ENCODE measurements around the gene ILF3.

Gene ILF3

GRCh38 chr19:10679743-10680142 lies 25.6 kb downstream of the ILF3 start:
- DNase-seq: no peak

DNA sequence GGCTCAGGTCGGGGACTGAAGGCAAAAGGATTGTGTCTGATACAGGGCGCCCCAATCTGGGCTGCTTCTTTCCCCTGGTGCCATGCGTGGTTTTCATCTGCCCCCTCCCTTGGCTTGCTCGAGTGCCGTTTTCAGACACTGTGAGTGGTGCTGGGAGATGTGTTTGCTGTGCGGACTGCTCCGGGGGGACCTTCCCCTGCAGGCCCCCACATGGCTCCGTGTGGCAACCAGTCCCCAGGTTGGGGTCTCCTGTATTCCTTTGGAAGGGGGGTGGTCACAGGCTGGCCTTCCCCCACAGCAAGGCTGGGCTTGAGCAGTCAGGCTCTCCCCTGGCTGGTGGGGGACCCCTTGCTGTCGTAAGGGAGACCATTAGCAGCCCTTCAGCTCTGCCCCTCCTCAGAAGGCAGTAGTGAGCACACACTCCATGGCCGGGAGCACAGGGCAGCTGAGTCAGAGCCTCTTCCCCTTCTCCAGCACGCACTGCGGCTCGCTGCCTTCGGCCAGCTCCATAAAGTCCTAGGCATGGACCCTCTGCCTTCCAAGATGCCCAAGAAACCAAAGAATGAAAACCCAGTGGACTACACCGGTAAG lies 26.5 kb downstream of the ILF3 start:
- no peak for DNase-seq

GRCh38 chr19:10681658-10682057 lies 27.5 kb downstream of the ILF3 start:
- no peak for DNase-seq

DNA sequence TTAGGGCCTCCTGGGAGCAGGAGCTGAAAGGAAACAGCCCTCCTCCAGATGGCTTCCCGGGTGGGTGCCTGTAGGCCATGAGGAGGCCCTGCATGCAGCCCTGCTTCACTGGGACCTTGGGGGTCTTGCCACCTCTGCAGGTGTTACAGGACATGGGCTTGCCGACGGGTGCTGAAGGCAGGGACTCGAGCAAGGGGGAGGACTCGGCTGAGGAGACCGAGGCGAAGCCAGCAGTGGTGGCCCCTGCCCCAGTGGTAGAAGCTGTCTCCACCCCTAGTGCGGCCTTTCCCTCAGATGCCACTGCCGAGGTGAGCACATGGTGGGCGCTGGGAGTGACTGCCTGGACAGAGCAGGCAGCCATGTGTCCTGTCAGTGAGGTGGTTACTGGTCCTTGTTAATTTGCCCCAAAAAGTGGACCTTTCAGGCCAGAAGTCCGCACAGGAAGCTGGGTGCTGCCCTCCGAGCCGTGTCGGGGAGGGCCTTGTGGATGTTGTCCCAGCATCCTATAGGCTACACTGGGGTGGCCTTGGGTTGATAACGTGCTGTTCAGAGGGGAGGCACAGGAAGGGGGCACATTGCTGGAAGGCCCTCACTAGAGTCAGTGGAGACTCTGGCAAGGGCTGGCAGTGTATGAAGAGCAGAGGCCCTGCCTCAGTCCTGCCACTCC lies 28.4 kb downstream of the ILF3 start:
- no peak for DNase-seq

DNA sequence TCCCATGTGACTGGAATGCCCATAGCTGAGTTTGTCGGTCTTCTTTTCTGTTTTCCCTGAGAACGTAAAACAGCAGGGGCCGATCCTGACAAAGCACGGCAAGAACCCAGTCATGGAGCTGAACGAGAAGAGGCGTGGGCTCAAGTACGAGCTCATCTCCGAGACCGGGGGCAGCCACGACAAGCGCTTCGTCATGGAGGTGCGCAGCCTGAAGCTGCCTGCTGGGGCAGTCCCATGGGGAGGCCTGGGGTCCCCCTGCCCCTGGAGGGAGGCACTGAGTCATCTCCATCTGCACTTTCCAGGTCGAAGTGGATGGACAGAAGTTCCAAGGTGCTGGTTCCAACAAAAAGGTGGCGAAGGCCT lies 28.9 kb downstream of the ILF3 start:
- no peak for DNase-seq

GRCh38 chr19:10683582-10683981 lies 29.4 kb downstream of the ILF3 start:
- no peak for DNase-seq

- no peak for DNase-seq
Observed at GRCh38 chr19:10685210-10685609, 31.1 kb downstream of the ILF3 start.

- DNase-seq: no peak
Observed at GRCh38 chr19:10686193-10686592, 32.0 kb downstream of the ILF3 start.

DNA sequence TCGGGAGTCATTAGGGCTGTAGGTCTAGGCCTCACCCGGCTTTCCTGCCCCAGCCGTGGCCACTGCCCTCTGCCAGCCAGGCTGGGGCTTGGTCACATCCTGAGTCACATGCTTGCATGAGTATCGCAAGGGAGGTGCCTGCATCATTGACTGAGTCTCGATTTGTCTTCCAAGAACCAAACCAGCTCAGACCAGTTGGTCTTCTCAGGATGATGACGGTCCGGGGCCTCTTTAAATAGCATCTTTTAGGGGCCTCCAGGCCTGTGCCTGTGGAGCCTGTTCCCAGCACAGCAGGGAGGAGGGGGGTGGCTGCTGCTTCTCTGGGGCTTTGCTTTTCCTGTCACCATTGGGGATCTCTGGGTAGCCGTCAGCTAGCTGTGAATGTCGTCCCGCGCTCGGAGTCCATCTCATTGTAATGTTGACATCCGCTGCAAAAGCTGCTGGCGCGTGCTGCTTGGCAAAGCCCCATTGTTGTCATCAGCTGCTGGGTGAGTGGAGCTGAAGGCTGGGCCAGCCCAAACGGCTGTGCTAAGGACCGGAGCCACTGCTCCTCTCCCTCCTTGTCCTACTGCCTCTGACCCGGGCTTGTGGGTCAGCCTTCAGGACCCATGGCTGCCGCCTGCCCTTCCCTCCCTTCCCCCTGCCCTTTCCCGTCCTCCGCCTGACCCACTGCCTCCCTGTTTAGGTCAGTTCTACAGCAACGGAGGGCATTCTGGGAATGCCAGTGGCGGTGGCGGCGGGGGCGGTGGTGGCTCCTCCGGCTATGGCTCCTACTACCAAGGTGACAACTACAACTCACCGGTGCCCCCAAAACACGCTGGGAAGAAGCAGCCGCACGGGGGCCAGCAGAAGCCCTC lies 32.7 kb downstream of the ILF3 start:
- no peak for DNase-seq

- no peak for DNase-seq
Observed at GRCh38 chr19:10687518-10688288, 33.6 kb downstream of the ILF3 start.

GRCh38 chr19:10688545-10689280 lies 34.6 kb downstream of the ILF3 start:
- DNase-seq: no peak

DNA sequence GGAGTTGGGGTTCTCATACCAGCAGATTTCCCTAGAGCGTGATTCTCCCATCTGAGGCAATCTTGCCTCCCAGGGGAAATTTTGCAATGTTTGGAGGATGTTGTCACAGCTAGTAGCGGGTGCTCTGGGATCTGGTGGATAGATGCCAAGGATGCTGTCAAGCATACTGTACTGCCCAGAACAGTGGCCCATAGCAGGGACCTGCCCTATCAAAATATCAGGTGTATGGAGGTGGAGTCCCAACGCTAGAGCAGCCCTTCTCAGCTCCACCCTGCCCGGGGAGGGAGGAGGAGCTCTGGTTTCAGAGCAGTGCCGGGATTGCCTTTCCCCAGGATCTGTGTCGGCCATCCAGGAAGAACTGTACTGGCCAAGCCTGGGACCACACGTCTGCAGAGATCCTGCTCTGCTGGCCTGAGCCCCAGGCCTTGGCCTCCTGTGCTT lies 36.2 kb downstream of the ILF3 start:
- DNase-seq: no peak

DNA sequence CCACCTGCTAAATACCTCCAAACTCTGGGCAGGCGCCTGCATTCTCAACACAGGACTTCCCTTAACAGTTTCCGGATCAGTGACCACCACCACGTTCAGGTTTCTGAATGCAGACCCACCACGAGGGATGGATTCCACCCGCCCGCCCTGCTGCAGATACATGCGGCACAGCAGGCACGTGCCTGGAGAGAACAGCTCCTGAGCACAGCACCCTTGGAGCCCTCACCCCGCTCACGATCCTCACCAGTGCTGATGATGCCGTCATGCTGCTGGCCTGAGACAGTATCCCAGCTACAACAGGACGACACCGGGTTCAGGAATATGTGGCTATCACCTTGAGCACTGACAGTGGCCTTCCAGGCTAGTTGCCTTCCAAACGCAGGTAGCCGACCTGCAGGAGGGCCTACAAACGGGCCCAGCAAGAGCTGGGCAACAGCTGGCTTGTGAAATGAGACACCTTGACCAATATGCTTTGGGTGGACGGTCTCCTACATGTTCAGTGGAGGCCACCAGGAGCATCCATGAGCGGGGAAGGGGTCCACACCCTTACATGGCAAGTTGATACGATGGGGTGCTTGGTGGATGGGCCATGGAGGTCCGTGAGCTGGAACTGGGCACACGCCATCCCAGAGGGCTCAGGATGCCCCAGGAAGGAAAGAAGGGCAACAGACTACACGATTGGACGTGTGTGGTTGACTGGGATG lies 37.2 kb downstream of the ILF3 start:
- DNase-seq: no peak

GRCh38 chr19:10691883-10692282 lies 37.7 kb downstream of the ILF3 start:
- DNase-seq: no peak

GRCh38 chr19:10692673-10693264 lies 38.6 kb downstream of the ILF3 start:
- DNase-seq: no peak

DNA sequence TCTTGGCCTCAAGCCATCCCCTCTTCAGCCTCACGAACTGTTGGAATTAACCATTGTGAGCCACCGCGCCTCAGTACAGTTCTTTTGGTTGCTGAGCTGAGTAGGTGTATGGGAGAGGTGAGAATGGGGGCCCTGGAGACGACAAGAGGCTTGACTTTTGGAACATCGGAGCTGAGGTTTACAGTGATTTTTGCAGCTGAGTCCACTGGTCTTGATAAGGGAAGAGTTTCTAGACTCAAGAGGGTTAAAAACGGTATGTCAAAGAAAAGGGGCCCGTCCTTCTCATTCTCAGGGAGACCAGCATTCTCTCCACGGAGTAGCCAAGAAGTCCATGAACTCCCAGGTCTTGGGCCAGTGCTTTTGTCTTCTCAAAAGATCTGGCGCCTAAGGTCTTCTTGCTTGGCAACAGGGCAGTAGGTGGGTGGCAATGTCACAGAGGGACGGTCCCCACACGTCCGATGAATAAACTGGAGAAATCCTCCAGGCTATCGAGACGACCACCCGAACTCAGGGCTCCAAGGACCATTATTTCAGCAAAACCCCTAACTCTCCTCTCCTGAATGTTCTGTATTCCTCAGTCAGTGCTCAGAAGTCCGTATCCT lies 40.7 kb downstream of the ILF3 start:
- no peak for DNase-seq

DNA sequence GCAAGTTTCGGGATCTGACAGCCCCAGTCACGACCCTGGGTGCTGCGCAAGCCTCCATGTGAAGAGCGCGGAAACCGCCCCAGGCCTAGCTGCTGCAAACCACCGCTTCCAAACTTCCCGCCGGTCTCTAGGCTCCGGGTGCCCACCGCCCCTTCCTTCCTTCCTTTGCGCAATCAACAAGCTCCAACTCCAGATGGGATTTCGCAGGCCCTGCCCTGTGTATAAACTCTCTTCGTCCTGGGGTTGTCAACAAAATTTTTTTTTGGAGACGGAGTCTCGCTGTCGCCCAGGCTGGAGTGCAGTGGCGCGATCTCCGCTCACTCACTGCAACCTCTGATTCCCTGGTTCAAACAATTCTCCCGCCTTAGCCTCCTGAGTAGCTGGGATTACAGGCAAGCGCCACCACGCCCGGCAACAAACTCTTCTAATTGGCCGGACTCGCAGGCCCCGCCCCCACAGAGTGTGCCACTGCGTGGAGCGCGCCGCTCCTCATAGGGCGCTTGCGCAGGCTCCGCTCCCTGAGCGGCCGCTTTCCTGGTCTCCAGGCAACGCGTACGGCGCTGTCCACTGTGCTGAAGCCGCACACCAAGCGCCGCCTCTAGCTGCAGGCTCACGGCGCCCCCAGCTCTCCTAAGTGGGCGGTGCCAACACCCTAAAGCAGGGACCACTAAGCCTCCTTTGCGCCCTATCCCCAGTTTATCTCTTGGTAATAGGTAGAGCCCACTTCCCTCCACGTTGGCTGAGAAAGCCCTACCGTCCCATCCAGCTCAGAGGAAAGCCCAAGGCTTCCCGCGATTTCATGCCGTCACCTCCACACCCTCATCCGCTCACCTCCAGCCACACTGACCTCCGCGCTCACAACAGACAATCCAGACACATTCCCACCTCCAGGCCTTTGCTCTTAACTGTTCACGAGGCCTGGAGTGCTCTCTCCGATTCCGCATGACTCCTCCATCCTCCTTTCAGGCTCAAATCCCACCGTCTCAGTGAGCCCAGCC lies 41.6 kb downstream of the ILF3 start:
- peak; percentile 20 for DNase-seq

DNA sequence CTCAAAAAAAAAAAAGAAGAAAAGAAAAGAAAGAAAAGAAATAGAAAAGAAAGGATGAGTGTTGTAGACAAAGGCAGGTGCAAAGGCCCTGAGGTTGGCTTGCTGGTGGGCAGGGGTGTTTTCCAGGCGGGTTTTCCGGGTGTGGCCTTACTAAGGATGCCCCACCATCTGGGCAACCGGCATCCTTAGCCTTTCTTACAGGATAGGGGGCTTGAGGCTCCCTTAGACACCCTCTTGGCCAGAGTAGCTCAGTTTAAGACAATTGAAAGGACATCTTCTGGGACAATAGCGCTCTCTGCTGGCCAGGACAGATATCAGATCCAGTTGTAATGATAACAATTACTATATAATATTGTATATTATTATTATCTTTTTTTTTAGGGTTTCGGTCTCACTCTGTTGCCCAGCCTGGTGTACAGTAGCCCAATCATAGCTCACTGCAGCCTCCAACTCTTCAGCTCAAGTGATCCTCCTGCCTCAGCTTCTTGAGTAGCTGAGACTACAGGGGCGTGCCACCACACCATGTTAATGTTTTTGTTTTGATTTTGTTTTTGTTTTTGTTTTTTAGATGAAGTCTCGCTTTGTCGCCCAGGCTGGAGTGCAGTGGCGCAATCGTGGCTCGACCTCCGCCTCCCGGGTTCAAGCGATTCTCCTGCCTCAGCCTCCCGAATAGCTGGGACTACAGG lies 45.6 kb downstream of the ILF3 start:
- DNase-seq: no peak

- DNase-seq: no peak
Observed at GRCh38 chr19:10701955-10702525, 47.9 kb downstream of the ILF3 start.

Measured in NCI-H187 treated with DMSO at 0.1 percent for 48 hours (cell line).